OCI-LY7 (cell line): Measurements from ENCODE around the gene ABCC1.

ENCODE experiments used
- EZH2phosphoT487 ChIP-seq: fragments of 200-600 bp; sonication (generic); IDR thresholded peaks from 2 replicates; pipeline ENCODE4 v1.6.1; 2018; ENCODE audit warnings: low read depth, borderline replicate concordance, mild to moderate bottlenecking, mixed run types, antibody characterized with exemption, low read length, moderate library complexity, mixed read lengths
- TF ChIP-seq, protein P1 (sequence below): fragments of 200-600 bp; sonication (generic); conservative IDR thresholded peaks from 2 replicates; pipeline ENCODE4 v1.5.1; 2014; ENCODE audit warnings: mild to moderate bottlenecking, antibody characterized with exemption, low read length, moderate library complexity, mixed read lengths

DNA sequence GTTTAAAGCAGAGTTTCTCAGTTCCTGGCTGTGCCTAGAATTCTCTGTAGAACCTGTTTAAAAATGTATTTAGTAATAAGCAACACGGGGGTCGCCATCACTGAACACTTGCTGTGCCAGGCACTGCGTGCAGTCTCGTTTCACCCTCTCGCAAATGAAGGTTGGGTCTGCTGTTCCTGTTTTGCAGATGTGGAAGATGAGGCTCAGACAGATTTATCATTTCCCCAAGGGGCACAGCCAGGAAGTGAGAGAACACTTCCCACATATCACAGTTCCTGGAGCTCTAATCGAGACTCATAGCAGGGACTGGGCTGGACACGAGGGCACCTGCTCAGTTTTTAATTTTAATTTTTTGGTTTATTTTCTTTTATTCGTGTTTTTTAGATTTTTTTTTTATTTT is 151.2 kb downstream of the ABCC1 start:
- TF ChIP-seq, protein P1, sequence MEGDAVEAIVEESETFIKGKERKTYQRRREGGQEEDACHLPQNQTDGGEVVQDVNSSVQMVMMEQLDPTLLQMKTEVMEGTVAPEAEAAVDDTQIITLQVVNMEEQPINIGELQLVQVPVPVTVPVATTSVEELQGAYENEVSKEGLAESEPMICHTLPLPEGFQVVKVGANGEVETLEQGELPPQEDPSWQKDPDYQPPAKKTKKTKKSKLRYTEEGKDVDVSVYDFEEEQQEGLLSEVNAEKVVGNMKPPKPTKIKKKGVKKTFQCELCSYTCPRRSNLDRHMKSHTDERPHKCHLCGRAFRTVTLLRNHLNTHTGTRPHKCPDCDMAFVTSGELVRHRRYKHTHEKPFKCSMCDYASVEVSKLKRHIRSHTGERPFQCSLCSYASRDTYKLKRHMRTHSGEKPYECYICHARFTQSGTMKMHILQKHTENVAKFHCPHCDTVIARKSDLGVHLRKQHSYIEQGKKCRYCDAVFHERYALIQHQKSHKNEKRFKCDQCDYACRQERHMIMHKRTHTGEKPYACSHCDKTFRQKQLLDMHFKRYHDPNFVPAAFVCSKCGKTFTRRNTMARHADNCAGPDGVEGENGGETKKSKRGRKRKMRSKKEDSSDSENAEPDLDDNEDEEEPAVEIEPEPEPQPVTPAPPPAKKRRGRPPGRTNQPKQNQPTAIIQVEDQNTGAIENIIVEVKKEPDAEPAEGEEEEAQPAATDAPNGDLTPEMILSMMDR, result no peak
- no peak for TF ChIP-seq EZH2phosphoT487
